GM19351 (cell line): Measurements from ENCODE around the gene SLC38A4.
"Not testable (repeated sequence)": the region's sequence is repeated elsewhere in the genome, so short reads cannot be mapped to it uniquely, and the experiment has no call there.

ENCODE experiments used
- ATAC-seq: cut with Tn5 transposase; IDR thresholded peaks from one replicate; pipeline ENCODE4 v1.9.1; 2021; ENCODE audit warnings: mild to moderate bottlenecking, moderate library complexity; ENCODE audit not compliant: unreplicated experiment

Gene SLC38A4, protein sequence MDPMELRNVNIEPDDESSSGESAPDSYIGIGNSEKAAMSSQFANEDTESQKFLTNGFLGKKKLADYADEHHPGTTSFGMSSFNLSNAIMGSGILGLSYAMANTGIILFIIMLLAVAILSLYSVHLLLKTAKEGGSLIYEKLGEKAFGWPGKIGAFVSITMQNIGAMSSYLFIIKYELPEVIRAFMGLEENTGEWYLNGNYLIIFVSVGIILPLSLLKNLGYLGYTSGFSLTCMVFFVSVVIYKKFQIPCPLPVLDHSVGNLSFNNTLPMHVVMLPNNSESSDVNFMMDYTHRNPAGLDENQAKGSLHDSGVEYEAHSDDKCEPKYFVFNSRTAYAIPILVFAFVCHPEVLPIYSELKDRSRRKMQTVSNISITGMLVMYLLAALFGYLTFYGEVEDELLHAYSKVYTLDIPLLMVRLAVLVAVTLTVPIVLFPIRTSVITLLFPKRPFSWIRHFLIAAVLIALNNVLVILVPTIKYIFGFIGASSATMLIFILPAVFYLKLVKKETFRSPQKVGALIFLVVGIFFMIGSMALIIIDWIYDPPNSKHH

DNA sequence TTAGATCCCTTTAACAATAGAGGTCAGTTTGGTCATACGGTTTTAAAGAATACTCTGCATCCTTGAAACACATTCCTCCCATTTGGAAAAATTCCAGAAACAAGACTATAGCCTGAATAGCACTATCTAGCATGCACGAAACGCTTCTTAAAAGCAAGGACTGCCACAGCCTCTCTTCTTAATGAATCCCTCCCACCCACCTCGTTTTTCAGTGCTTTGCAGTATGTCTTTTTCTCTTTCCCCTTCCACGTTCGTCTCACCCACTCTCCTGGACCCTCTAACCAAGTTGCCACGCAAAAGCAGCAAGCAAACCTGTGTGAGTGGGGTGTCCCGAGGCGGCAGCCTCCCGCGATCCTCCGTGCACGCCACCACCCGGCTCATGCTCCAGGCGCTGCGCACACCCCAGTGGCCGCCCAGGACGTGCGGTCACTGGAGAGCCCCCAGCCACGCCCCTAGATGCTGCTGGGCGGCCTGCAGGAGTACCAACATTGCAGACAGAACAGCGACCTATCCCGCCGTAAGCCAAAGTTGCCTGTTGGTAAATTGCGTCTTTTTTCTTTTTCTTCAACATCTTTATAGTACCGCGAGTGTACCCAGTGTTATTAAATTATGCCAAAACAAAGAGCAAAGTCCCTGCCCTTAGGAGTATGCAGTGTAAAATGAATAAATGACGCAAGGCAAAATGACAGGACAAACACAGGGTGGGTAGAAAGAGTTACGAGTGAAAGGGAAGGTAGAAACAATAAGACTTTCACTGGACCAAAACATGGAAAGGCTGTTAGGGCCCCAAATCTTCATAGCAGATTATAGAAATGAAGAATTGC lies at the start of gene SLC38A4:
TSS of gene SLC38A4 (minus strand) at position 407 of the 824 bp plus-strand sequence. CDS start 32,926 bp downstream, outside the sequence.
- ATAC-seq = no peak

DNA sequence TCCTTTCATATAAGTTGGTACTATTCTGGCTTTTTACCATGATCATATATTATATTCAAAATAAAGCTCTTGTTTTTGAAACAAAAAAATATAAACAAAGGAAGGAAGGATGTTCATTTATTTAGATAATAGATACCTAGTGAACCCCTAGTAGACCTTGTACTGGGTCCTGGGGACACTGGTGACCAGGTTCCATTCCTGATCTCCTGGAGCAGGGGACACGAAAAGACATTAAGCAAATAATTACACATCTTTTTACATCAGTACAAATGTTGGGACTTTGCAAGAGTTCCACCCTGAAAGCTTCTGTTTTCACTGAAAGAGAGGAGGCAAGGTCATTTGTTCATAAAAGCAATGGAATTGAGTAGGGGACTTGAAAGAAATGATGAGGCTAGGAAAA lies 49.3 kb upstream of the SLC38A4 start:
- ATAC-seq = no peak

DNA sequence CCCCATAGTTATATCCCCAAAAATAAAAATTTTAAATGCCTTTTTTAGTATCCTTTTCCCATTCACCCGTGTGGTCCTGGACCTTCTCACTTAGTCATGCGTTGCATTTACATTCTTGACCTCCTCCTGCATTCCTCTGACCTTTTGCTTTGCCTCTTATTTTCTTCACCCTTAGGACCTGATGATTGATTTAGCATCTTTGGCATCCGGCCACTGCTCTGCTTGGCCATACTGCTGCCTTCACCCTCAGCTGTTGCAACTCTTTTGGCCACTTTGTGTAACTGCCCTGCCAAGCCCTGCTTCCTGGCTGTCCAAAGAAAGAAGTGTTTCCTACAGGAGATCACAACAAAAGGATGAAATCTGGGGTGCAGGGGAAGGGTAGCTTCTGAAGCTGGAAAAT lies 48.8 kb upstream of the SLC38A4 start:
- no peak for ATAC-seq

DNA sequence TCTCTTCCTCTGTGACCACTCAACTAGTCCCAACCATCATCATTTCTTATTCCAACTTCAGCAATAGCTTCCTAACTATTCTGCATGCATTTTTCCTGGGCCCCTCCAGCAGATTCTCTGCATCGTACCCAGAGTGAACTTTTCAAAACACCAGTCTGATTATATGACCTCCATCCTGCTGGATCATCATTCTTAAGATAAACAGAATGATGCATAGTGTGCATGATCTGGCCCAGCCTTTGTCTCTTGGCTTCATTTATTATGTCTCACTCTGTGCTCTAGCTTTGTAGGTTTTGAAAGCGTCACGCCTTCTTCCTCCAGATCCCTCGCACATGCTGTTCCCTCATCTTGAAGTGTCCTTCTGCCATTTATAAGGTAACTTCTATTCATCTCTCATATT lies 46.3 kb upstream of the SLC38A4 start:
- ATAC-seq = no peak

DNA sequence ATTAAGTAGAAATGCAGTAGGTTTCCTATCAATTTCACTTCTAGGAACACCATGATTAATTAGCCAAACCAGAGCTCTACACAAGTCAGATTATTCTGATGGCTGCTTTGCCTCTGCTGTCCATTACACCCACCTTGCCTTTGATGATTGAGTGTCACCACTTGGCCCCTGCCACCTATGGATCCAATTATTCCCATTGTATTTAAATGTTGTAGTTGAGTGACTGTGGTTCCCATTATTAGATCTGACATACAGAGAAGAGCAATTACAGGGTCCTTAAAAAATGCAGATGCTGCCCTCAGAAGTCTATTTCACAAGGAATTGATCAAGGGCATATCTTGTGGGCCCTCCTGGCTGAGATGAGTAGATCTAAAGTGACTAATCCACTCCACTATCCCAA lies 39.5 kb upstream of the SLC38A4 start:
- ATAC-seq = no peak

DNA sequence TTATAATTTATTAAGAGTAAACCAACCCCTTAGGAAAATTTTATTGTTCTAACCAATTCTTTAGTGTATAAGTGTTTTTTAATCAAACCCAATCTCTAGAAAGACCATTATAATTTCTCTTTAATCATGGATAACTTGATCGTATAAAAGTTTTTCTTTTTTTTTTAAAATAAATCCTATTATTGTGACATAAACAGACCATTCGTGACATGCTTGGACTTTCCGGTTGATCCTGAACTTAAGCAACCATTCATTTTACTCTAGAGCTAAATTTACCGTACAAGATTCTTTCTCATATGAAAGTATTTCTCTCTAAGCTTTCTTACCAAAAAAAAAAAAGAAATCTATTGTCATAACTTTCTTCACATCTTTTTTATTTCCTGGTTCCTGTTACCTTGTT lies 32.6 kb upstream of the SLC38A4 start:
- ATAC-seq = no peak

DNA sequence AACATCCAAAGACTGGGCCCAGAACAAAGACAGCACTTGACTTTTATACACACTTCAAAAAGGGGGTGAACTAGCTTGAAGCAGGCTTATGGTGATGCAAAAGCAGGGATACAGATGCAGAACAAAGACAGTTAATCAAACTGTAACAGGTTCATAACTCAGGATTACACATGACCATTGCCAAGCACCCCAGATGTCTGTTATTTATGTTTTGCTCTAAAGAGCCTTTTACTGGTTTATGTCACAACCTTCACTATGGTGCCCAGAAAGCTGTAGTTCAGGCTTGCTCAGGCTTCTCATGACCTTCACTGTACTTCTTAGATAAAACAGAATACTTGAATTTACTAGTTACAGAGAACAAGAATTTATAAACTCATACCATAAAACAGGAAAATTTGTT lies 31.7 kb upstream of the SLC38A4 start:
- no peak for ATAC-seq

DNA sequence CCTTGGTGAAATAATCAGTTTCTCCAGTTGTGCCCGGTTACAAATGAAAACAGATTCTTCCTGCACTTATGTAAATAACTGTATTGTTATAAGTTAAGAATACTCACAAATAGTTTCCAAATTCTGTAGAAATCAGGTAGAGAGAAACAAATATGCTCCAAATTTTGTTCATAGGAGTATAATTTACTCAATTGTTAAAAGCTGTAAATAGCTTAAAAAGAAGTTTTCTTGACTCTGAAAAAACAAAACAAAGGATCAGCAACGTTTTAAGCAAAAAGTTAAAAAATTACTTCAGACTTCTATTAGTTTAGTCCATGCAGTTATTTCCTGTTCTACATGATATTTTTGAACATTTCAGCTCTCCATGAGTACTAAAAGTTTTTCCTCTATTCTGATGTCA lies 30.0 kb upstream of the SLC38A4 start:
- no peak for ATAC-seq

DNA sequence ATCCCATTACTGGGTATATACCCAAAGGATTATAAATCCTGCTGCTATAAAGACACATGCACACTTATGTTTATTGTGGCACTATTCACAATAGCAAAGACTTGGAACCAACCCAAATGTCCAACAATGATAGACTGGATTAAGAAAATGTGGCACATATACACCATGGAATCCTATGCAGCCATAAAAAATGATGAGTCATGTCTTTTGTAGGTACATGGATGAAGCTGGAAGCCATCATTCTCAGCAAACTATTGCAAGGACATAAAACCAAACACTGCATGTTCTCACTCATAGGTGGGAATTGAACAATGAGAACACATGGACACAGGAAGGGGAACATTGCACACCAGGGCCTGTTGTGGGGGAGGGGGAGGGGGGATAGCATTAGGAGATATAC lies 28.4 kb upstream of the SLC38A4 start:
- ATAC-seq = not testable (repeated sequence)

DNA sequence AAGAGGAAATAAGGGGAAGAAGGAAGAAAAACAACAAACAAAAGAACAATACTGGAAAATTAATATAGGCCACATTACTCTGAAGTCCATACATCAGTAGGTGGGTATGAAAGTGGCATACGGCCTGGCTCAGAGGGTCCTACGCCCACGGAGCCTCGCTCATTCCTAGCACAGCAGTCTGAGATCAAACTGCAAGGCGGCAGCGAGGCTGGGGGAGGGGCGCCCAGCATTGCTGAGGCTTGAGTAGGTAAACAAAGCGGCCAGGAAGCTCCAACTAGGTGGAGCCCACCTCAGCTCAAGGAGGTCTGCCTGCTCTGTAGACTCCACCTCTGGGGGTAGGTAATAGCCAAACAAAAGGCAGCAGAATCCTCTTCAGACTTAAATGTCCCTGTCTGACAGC lies 23.0 kb upstream of the SLC38A4 start:
- ATAC-seq = not testable (repeated sequence)

DNA sequence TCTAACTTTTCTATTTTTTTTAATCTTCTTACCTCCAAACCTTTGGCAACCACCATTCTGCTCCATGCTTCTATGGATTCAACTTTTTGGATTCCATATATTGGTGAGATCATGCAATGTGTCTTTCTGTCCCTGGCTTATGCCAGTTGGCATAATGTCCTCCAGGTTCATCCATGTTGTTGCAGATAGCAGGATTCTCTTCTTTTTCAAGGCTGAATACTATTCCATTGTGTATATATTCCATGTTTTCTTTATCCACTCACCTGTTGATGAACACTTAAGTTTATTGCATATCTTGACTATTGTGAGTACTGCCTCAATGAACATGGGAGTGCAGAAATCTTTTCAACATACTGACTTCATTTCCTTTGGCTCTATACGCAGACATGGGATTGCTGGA lies 21.2 kb upstream of the SLC38A4 start:
- ATAC-seq = no peak

DNA sequence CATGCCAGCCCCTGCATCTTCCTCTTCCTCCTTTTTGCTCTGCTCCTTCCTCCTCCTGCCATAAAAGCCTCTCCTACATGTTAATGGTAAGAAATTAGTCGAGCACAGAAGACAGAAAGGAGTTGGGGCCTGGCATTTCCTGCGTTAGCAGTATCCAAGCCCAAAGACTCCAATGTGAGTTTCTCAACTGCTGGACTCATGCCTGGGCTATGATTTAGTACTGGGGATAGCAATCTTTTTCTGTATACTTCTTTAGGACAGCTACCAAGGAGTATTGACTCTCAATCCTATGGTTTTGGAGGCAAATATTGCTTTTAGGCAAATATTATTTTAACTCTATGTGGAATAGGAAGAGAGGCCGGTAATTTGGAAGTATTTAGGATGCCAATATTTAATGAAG lies 18.0 kb upstream of the SLC38A4 start:
- no peak for ATAC-seq

DNA sequence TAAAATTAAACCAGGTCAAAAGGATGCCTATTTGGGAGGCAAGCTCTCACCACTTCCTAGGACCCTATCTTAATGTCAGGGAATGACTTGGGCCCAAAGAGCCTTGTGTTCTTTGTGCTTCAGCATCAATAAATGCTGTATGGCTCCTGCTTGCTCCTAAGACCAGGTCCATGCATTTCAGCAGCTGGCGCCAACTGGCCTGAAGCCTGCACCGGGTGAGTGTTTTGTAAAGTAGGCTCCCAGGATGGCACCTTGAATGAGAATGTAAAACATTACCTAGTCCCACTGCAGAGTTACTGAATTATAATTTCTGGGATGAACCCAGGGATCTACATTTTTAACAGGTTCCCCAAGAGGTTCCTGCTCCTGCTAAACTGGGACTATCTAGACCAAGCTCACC lies 16.1 kb upstream of the SLC38A4 start:
- ATAC-seq = no peak

DNA sequence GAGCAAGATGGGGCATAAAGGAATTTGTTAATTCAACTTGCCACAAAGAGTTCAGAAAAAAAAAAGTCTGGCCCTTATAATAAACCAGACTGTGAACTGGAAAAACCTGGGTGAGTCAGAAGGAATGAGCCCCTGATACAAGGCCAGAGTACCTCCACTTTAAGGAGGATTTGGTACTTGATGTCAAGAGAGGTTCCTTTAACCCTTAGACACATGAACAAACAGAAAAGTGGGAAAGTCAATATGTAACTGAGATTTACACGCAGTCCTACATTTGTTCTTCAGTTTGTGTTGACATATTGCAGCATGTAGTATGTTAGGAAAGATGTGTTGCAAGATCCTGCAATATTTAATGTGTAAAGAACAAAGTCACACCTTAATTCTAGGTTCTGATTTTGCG lies 14.2 kb upstream of the SLC38A4 start:
- no peak for ATAC-seq

DNA sequence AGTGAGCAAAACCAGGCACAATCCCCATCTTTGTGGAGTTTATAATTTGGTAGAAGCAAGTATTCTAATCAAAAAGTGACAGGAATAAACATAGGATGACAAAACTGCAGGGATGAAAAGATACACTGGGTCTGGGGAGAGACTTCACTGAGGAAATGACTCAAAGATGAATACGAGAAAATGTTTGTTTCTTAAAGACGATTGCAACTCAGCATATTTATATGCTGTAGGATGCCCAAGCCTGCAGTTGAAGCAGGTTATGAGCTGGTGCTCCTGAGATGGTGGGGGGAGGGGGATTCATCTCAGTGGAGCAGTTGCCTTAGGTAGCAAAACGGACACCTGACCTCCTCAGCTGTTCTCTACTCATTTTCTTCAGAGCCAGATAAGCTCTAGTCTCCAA lies 13.4 kb upstream of the SLC38A4 start:
- no peak for ATAC-seq

DNA sequence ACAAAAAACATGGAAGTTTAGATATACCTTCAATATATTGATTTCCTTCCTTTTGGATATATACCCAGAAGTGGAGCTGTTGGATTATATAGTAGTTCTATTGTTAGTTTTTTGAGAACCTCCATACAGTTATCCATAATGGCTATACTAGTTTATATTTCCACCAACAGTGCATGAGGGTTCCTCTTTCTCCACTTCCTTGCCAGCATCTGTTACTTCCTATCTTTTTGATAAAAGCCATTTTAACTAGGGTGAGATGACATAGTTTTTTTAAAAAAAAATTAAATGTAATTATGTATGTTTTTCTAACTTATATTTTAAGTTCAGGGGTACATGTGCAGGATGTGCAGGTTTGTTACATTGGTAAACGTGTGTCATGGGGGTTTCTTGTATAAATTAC lies 10.0 kb upstream of the SLC38A4 start:
- ATAC-seq = no peak

DNA sequence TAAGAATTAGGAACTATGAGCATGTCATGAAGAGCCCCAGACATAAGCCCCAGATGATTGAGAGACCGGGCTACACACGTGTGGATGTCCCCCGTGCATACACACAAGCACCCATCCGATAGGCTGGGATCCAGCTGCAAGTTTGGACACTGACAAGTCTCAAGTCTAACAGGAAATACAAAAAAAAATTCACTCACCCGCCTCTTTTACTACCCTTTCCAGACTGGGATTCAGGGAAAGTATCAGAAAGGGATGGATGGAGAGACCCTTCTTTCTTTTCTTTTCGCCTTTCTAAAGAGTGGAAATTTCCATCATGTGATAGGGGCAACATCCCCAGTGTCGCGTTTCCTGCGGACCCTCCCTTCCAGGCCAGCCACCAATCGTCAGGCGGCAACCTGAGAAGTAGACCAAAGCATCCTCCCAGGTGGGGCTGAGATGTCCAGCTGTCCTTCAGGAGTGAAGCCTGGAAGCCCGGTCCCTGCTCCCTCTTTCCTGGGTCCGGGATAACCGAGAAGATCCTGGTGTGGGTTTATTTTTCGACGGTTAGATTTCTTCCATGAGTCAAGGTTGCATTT lies 6.4 kb upstream of the SLC38A4 start:
- no peak for ATAC-seq

DNA sequence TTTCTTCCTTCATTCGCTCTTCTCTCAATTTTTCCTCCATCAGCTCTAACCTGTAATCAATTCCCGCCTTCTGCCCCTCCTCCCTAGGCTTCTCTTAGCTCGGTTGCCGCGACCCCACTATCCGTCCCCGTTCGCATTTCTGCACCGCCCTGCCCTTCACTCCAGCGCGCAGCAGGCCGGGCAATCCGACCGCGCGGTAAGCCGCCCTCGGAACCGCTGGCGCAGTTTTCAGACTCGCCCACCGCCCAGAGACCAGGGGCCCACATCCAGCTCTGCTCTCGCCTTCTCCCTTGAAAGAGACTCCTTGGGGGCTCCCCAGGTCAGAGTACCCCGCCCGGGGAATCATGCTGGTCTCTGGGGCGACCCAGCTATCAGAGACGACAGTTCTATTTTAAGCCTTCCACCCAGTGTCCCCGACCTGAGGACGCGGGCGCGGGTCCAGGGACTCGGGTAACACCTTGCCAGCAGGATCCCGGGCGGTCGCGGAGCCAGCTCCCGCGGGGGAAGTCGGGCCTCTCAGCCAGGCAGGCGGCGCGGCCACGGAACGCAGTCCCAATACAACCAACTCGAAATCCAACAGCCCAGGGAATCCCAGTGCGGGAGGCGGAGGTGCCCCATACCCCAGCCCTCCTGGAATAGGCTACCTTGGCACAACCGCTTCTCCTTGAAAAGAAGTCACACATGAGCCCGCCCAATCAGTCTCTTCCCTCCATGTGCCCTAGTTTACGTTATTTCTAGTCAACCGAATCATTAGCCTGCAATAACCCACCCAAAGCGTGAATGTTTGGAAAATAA lies 5.7 kb upstream of the SLC38A4 start:
- ATAC-seq = no peak

DNA sequence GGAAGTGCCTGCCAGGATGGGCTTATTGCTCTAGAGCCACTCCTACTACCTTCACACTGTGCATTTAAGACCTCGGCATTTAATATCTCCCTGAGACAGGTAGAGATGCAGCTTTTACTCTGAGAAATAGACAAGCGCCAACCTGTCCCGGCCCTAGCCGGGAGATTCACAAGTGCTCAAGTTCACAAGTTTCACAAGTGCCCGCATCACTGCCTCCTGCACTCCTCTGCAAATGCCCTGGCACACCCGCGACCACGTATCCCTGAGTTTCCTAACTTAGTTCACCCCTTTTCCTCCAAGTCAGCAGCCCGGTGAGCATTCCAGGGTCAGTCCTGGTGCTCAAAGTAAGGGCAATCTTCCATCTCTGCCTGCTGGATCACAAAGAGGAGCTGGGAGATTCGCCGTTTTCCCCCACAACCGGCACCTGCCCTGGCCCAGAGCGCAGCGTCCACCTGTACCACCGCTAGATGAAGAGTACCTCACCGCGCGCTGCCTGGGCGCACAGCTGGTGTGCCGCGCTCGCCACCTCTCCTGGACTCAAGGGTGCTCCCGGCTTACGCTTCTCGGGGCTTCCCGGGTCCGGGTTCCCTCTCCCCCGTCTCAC lies 5.0 kb upstream of the SLC38A4 start:
- no peak for ATAC-seq

DNA sequence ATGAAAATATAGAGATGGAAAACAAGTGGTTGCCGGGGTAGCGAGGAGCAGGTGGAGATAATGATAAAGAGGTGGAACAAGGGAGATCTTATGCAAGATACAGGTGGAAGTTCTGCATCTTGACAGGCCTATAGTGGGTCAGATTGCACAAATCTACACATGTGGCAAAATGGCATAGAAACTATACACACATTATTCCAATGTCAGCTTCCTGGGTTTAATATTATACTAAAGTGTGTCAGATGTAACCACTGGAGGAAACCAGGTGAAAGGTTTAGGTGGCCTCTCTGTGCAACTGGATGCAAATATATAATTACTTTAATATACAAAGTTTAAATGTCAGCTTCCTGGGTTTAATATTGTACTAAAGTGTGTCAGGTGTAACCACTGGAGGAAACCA lies 1.1 kb downstream of the SLC38A4 start:
- no peak for ATAC-seq
